Suppressor macrophage (primary cell): Measurements from ENCODE around the gene PLPP4.

Experiments used
- DNase-seq, 4 experiments: peaks; one replicate each; pipeline ENCODE4 v3.0.0-alpha.2; 2020 to 2022
- total RNA-seq, 17 experiments: gene quantifications; one replicate each; lab custom pipeline; 2026; ENCODE audit warnings: mixed read lengths in 6 of 17, inconsistent platforms in 3 of 17; lab: John Stamatoyannopoulos, UW

Gene PLPP4
- total RNA-seq = 0.11 to 10.2 (median 1.00) reads per million in 17 experiments

DNA sequence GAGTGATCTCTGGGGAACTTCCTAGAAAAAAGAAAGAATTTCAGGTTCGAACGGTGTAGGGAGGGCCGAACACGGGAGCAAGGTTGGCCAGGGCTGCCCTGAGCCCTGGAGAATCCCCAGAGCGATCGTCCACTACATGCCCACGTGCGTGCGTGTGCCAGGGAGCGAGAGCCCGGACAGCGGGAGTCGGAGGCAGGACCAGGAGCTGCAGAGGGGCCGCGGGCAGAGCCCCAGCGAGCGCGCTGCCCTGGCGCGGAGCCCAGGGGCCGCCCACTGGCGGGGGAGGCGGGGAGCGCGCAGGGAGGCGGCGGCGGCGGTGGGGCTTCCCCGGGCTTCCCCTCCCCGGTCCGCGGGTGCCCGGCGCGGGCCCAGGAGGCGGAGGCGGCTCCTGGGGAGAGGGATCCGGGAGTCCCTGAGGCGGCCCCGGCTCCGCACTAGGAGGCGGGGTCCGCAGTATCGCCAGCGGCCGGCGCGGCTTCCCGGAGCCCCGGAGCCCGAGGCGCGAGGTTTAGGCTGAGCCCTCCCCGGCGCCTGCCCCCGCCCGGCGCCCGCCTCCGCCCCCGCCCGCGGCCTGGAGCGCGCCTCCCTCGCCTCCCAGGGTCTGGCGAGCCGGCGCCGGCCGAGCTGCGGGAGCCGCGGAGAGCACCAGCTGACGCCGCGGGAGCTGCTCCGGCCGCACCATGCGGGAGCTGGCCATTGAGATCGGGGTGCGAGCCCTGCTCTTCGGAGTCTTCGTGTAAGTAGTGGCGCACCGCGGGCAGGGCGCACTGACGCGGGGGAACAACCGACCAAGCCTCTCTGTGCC is at the start of gene PLPP4:
Gene PLPP4, plus strand, starts transcription at position 602 of the 805 bp plus-strand sequence. Its CDS starts 79 bp downstream, at position 681.
- peak; percentile 18 to 61 (median 36) for DNase-seq

- DNase-seq = peak in 1 of 4 experiments; percentile 9
These were observed 47.2 kb upstream of the PLPP4 start for GRCh38 chr10:120409816-120410215.

GRCh38 chr10:120414946-120415345 is 42.1 kb upstream of the PLPP4 start:
- no peak for DNase-seq

DNA sequence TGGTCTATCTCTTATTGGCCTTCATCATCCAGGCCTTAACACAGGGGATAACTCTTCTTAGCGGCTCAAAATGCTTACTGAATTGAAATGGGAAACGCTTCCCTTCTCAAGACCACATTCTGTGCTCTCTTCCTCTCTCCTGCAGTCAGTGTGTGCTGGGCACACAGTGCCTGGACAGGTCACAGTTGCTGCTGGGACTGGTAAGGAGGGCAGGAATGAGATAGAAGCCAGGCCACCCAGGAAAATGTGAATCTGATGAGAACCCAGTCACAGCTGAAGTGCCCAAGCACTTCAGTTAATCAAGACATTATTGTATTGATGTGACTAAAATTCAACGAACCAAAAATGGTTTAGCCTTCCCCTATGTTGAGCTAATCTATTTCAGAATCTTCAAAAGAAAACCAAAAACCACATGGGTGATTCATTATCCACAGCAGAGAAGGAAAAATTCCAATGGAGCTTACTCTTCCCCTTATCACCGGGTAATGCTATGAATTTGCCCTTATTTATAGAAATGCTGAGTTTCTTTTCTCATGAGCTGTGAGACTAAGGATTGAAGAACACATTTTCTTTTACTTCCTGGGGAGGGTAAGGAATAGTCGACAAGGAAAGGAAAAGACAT is 41.2 kb upstream of the PLPP4 start:
- DNase-seq = peak in 1 of 4 experiments; percentile 23

- peak in 1 of 4 experiments; percentile 14 for DNase-seq
These were observed 36.6 kb upstream of the PLPP4 start for GRCh38 chr10:120420421-120420820.

DNA sequence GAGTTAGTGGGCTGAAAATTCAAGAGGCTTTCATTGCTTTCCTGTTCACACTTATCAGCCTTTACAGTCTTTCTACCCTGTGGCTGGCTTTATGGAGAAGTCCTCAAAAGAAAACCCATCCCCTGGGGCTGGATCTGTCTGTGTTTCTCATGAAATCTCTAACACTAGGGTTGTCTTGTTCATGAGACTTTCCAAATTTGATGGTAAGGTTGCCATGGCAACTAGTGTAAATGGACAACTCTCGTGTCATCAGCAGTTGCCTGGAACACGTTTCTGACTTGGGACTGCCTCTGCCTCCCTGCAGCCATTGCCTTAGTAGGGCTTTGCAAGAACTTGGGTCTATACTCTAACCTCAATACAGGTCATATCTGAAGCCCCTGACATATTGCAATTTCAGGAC is 35.8 kb upstream of the PLPP4 start:
- DNase-seq = no peak

DNA sequence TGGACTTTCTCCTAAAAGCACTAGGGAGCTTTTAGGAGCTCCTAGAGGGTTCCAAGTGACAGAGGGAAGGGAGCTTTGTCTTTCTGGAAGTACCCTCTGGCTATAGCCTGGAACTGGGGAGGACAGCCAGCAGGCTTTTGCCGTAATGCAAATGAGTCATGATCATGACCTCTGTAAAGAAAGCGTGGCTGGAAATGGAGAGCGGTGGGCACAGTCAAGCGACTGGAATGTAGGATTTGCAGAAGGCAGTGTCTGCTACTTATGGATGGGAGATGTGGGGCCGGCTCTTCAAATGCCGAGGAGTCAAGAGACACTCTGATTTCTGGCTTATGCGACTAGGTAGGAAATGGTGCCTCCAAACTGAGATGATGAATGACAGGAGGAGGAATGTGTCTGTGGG is 34.6 kb upstream of the PLPP4 start:
- DNase-seq = no peak

- DNase-seq = peak; percentile 58 to 79 (median 70)
These were observed 33.4 kb upstream of the PLPP4 start for GRCh38 chr10:120423431-120424197.

- DNase-seq = peak; percentile 28 to 54 (median 30)
These were observed 32.9 kb upstream of the PLPP4 start for GRCh38 chr10:120424198-120424464.

- no peak for DNase-seq
These were observed 30.7 kb upstream of the PLPP4 start for GRCh38 chr10:120426306-120426705.

DNA sequence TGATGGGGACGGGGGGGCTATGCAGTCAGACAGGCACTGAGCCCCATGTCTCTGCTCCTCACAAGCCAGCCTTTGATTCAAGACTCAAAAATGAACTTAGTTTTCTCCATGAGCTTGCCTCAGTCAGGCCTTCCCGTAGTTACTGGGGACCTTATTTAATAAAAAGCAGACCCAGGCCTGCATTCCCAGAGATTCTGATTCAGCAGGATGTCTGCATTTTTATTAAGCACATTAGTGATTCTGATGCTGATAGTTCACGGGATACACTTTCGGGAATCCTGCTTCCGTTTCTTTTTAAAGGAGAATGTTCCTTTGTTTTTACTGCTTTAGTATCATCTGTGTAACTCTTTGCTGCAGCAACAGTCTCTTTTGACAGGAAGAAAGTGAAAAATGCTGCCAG is 28.3 kb upstream of the PLPP4 start:
- no peak for DNase-seq

DNA sequence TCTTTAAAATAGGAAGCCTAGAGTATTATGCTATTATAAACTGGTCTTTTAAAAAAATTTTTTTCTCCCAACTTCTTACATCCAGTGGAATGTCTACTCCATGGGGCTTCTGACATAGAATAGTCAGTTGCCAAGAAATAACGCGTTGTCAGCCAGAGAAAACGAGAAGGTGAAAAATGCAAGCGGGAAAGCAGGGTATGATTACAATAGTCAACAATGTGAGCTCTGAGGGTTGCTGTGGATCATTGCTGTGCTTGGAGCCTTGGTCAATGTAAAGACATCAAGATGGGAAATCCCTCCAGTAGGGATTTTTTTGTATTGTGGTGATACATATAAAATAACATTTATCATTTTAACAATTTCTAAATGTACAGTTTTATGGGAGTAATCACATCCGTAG is 27.6 kb upstream of the PLPP4 start:
- DNase-seq = no peak

DNA sequence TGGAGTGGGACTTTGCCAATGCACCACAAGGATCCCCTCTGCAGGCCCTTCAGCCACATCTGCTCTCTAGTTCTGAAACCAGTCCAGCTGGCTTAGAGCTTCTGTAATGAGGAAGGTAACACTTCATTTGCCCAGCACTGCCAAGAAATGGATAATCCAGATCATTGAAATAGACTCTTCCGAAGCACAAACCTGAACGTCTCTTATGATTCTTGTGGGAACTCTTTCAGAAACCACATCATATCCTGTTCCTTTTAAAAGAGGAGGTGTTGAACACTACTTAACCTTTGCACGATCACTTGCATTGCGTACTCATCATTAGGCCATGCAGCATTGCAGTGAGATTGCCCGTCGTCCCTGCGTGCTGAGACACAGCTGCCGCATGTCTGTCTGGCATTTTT is 25.8 kb upstream of the PLPP4 start:
- DNase-seq = no peak

DNA sequence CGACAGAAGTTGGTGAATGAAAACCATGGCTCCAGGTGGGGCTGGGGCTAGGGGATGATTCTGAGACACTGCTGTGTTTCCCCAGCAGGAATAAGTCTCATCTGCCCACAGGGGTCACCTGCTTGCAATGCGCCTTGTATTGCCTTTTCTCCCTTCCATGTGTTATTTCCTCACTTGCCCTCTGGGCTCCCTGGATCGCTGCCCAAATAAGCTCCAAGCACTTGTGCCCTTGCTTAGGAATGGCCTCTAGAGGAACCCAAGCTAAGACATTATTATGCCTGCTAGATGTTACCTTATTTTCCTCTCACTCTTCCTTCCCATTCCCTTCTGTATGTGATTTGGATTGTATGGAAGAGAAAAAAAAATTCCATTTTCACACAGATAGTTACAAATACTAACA is 24.8 kb upstream of the PLPP4 start:
- no peak for DNase-seq

DNA sequence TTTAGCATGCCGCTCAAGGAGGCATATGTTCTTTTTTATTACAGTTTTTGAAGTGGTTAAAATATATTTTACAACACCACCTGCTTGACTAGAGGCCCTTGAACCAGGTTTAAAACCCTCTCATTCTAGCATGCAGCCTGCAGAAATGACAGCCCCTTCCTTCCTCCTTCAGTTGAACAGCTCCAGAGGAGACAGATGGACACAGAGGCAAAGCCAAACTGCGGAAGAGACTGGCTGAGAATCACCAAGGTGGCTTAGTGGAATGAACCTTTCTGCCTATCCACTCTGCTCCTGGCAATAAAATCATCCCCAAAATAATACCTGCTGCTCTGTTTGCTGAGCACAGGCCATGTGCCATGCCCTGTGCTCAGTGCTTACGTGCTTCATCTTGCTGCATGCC is 23.9 kb upstream of the PLPP4 start:
- DNase-seq = no peak

GRCh38 chr10:120436439-120437112 is 20.5 kb upstream of the PLPP4 start:
- peak in 1 of 4 experiments; percentile 13 for DNase-seq

- DNase-seq = no peak
These were observed 19.5 kb upstream of the PLPP4 start for GRCh38 chr10:120437541-120437940.

DNA sequence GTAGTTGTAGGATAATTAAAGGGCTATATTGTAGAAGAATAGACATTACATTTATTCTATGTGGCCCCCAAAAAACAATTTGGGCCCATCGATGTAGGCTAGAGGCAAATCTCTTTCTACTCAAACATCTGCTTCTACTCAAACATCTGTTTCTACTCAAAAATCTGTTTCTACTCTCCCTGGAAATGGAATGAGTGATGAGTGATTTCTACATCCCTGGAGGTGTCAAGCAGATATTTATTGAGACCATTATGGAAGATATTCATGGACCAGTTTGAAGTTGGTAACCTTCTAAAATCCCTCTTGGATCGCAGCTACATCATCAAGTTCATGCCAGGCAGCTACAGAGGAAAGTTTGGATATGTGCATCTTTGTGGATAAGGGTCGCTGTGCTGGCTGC is 5.1 kb upstream of the PLPP4 start:
- no peak for DNase-seq

GRCh38 chr10:120453319-120453718 is 3.7 kb upstream of the PLPP4 start:
- DNase-seq = no peak

- no peak for DNase-seq
These were observed 3.1 kb upstream of the PLPP4 start for GRCh38 chr10:120453886-120454285.

DNA sequence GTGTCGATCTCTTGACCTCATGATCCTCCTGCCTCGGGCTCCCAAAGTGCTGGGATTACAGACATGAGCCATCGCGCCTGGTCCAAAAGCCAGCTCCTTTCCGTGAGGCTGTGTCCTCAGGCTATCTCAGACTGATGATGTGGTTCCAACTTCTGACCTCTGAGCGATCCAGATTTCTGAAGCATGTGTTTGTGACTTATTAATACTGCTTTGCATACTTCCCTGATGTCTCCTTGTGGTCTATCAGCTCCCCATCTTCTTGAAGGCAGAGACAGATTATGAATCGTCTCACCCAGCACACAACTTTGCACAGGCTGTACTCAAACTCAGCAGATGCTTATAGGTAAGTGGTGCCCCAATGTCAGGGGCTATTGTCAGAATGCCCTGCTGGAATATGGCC is 2.0 kb upstream of the PLPP4 start:
- no peak for DNase-seq

DNA sequence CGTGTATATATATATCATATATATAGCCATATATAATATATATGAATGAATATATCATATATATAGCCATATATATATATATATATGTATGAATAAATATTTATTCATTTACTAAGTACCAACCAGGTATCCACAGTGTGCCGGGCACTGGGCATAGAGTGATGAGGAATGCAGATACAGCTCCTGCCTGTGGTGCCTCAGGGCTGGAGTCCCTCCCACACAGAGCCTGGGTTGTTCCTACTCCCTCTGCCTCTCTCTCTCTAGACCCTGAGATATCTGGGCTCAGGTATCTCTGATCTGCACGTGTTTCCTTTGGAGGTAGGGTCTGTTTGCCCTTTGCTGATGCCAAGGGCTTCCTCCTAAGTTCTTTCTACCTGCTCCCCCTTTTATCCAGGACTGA is 1.4 kb upstream of the PLPP4 start:
- no peak for DNase-seq

- no peak for DNase-seq
These were observed 843 bp upstream of the PLPP4 start for GRCh38 chr10:120456143-120456625.
